Mammary epithelial cell (primary cell): Measurements from ENCODE around the gene RAB10.

Source experiments
- EZH2 ChIP-seq: IDR thresholded peaks from 2 replicates; pipeline ENCODE4 v1.6.1; 2012; ENCODE audit warnings: low read length, inconsistent platforms, borderline replicate concordance
- TF ChIP-seq, protein P1 (sequence below), 2 donors: IDR thresholded peaks in 1 of 2; conservative IDR thresholded peaks in 1 of 2; 2 replicates each; pipeline ENCODE4 v1.5.1; 2011 to 2012; ENCODE audit warnings: inconsistent platforms in 2 of 2, low read length in 2 of 2, mild to moderate bottlenecking in 2 of 2, control low read depth in 1 of 2, low read depth in 1 of 2; ENCODE audit not compliant: insufficient read depth in 1 of 2; ENCODE audit errors: extremely low read depth in 1 of 2

DNA sequence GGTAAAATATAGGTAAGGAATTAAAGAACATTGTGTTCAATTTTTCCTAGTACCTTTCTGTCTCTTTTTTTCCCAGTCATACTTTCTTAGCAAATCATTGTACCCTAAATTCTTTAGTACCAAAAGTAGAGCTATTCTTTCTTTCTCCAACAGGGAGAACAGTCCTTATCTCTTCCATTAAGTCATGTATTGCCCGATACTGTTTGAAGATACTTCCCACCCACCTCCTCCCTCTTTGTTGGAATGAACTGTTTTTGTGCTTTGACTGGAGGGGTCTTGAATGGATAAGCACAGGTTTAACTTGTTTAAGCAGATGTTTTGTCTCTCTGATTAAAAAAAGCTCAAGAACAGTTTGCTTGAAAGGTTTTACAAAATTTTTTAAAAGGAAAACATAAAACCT is 41.3 kb downstream of the RAB10 start:
- TF ChIP-seq EZH2: no peak
- TF ChIP-seq, protein P1, sequence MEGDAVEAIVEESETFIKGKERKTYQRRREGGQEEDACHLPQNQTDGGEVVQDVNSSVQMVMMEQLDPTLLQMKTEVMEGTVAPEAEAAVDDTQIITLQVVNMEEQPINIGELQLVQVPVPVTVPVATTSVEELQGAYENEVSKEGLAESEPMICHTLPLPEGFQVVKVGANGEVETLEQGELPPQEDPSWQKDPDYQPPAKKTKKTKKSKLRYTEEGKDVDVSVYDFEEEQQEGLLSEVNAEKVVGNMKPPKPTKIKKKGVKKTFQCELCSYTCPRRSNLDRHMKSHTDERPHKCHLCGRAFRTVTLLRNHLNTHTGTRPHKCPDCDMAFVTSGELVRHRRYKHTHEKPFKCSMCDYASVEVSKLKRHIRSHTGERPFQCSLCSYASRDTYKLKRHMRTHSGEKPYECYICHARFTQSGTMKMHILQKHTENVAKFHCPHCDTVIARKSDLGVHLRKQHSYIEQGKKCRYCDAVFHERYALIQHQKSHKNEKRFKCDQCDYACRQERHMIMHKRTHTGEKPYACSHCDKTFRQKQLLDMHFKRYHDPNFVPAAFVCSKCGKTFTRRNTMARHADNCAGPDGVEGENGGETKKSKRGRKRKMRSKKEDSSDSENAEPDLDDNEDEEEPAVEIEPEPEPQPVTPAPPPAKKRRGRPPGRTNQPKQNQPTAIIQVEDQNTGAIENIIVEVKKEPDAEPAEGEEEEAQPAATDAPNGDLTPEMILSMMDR (conservative IDR thresholded peaks at IDR 0.05 in 1 of 2, IDR thresholded peaks at IDR 0.05 in 1 of 2; ENCODE audit: extremely low read depth in 1 of 2, insufficient read depth in 1 of 2, low read depth in 1 of 2, low read length in 2 of 2): no peak
